ENCODE data around the gene LAMA2.

GRCh38 chr6:129084406-129084805 lies 201.5 kb downstream of the LAMA2 start:
- no peak for TF ChIP-seq CTCF (IDR thresholded peaks at IDR 0.05)
- no peak for TF ChIP-seq POLR2A (IDR thresholded peaks at IDR 0.05)
